KMS-11 (cell line): ENCODE measurements around the gene CERS6.

Source experiments
- H2AFZ ChIP-seq: fragments of 200-600 bp; sonication (generic); 2 replicates; pipeline ENCODE4 v1.6.1; 2016; ENCODE audit warnings: antibody characterized with exemption, mixed run types, low read depth
- H3K27ac ChIP-seq: fragments of 200-600 bp; sonication (generic); 2 replicates; pipeline ENCODE4 v1.6.1; 2016; ENCODE audit warnings: mild to moderate bottlenecking, mixed run types
- H3K27me3 ChIP-seq: fragments of 200-600 bp; sonication (generic); 2 replicates; pipeline ENCODE4 v1.6.1; 2017; ENCODE audit warnings: mild to moderate bottlenecking, low read depth, mixed run types, moderate library complexity; ENCODE audit not compliant: insufficient read depth
- H3K36me3 ChIP-seq: fragments of 200-600 bp; sonication (generic); 2 replicates; pipeline ENCODE4 v1.6.1; 2017; ENCODE audit warnings: mild to moderate bottlenecking, mixed run types; ENCODE audit not compliant: insufficient read depth
- H3K4me1 ChIP-seq: fragments of 200-600 bp; sonication (generic); 2 replicates; pipeline ENCODE4 v1.6.1; 2016; ENCODE audit warnings: mild to moderate bottlenecking, low read depth, mixed run types; ENCODE audit not compliant: poor library complexity, severe bottlenecking
- H3K4me2 ChIP-seq: fragments of 200-600 bp; sonication (generic); 2 replicates; pipeline ENCODE4 v1.7.0; 2016; ENCODE audit warnings: mild to moderate bottlenecking, mixed run types
- H3K4me3 ChIP-seq: fragments of 200-600 bp; sonication (generic); IDR thresholded peaks from 2 replicates; pipeline ENCODE4 v1.6.1; 2017; ENCODE audit warnings: low read depth, low read length, mixed read lengths; ENCODE audit not compliant: insufficient read depth
- H3K79me2 ChIP-seq: fragments of 200-600 bp; sonication (generic); 2 replicates; pipeline ENCODE4 v1.6.1; 2016; ENCODE audit warnings: low read depth, mixed run types; ENCODE audit not compliant: insufficient read depth
- H3K9ac ChIP-seq: fragments of 200-600 bp; sonication (generic); 2 replicates; pipeline ENCODE4 v1.6.1; 2016; ENCODE audit warnings: mild to moderate bottlenecking, mixed run types
- H4K20me1 ChIP-seq: fragments of 200-600 bp; sonication (generic); 2 replicates; pipeline ENCODE4 v1.6.1; 2016; ENCODE audit warnings: mild to moderate bottlenecking, mixed run types; ENCODE audit not compliant: insufficient read depth
- TF ChIP-seq, protein P1 (sequence below): fragments of 200-600 bp; sonication (generic); conservative IDR thresholded peaks from 2 replicates; pipeline ENCODE4 v1.6.1; 2017; ENCODE audit warnings: low read depth, mild to moderate bottlenecking, antibody characterized with exemption, low read length, moderate library complexity, mixed read lengths

Gene CERS6

GRCh38 chr2:168729455-168729854 lies 273.4 kb downstream of the CERS6 start:
- TF ChIP-seq, protein P1, sequence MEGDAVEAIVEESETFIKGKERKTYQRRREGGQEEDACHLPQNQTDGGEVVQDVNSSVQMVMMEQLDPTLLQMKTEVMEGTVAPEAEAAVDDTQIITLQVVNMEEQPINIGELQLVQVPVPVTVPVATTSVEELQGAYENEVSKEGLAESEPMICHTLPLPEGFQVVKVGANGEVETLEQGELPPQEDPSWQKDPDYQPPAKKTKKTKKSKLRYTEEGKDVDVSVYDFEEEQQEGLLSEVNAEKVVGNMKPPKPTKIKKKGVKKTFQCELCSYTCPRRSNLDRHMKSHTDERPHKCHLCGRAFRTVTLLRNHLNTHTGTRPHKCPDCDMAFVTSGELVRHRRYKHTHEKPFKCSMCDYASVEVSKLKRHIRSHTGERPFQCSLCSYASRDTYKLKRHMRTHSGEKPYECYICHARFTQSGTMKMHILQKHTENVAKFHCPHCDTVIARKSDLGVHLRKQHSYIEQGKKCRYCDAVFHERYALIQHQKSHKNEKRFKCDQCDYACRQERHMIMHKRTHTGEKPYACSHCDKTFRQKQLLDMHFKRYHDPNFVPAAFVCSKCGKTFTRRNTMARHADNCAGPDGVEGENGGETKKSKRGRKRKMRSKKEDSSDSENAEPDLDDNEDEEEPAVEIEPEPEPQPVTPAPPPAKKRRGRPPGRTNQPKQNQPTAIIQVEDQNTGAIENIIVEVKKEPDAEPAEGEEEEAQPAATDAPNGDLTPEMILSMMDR: no peak

GRCh38 chr2:168730344-168730743 lies 274.3 kb downstream of the CERS6 start:
- no peaks in the 10 kb centered on the region for H3K79me2 ChIP-seq
- TF ChIP-seq, protein P1: no peak
- no peak overlapping the region for H3K27ac ChIP-seq

More at GRCh38 chr2:168729455-168729854, 273.4 kb downstream of the CERS6 start:
- Histone ChIP-seq H3K79me2 (no peaks in the 10 kb centered on the region), H3K4me2 (no peak overlapping the region), H3K27ac (no peak overlapping the region), H3K4me1 (no peaks in the 10 kb centered on the region), H3K36me3 (no peaks in the 10 kb centered on the region), H3K27me3 (no peaks in the 10 kb centered on the region), H4K20me1 (no peaks in the 10 kb centered on the region), H2AFZ (no peak overlapping the region), H3K9ac (no peak overlapping the region), H3K4me3 (no peak overlapping the region)

DNA sequence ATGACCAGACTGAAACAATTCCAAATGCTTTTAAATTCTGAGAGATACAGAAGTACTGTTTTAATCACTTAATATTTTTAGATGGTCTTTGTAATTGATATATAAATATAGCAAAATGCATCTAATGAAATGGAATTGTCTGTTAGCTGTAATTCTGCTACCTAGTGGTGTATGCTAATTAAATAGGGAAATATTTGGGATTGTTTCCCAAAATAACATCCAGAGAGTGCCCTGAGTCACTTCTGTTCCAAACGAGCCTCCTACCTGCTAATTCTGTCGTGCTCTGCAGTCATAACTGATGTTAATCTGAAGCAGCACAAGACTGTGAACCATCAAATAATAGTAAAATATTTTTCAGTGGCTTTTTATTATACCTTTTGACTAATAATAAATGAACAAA lies 274.9 kb downstream of the CERS6 start:
- no peaks in the 10 kb centered on the region for H3K27me3 ChIP-seq
- H3K27ac ChIP-seq: no peak overlapping the region
- no peaks in the 10 kb centered on the region for H3K4me1 ChIP-seq
- H3K9ac ChIP-seq: no peak overlapping the region
- no peaks in the 10 kb centered on the region for H3K36me3 ChIP-seq
- H3K4me2 ChIP-seq: no peak overlapping the region
- H4K20me1 ChIP-seq: no peaks in the 10 kb centered on the region
- H3K79me2 ChIP-seq: no peaks in the 10 kb centered on the region
- H2AFZ ChIP-seq: no peak overlapping the region
- no peak overlapping the region for H3K4me3 ChIP-seq
- TF ChIP-seq, protein P1: no peak

More at GRCh38 chr2:168730344-168730743, 274.3 kb downstream of the CERS6 start:
- Histone ChIP-seq H3K36me3 (no peaks in the 10 kb centered on the region), H3K9ac (no peak overlapping the region), H3K27me3 (no peaks in the 10 kb centered on the region), H3K4me3 (no peak overlapping the region), H3K4me2 (no peak overlapping the region), H4K20me1 (no peaks in the 10 kb centered on the region), H3K4me1 (no peaks in the 10 kb centered on the region), H2AFZ (no peak overlapping the region)

- H3K9ac ChIP-seq: no peak overlapping the region
- no peaks in the 10 kb centered on the region for H3K4me1 ChIP-seq
- TF ChIP-seq, protein P1: no peak
- no peak overlapping the region for H3K4me2 ChIP-seq
- H3K79me2 ChIP-seq: no peaks in the 10 kb centered on the region
- no peak overlapping the region for H3K4me3 ChIP-seq
- no peak overlapping the region for H3K27ac ChIP-seq
- H4K20me1 ChIP-seq: no peaks in the 10 kb centered on the region
- no peaks in the 10 kb centered on the region for H3K36me3 ChIP-seq
- no peak overlapping the region for H2AFZ ChIP-seq
- no peaks in the 10 kb centered on the region for H3K27me3 ChIP-seq
Measured at GRCh38 chr2:168731616-168732015, 275.5 kb downstream of the CERS6 start.

- no peaks in the 10 kb centered on the region for H3K4me1 ChIP-seq
- no peaks in the 10 kb centered on the region for H3K79me2 ChIP-seq
- no peaks in the 10 kb centered on the region for H3K36me3 ChIP-seq
- H4K20me1 ChIP-seq: no peaks in the 10 kb centered on the region
- H3K27ac ChIP-seq: no peak overlapping the region
- no peaks in the 10 kb centered on the region for H3K27me3 ChIP-seq
- H2AFZ ChIP-seq: no peak overlapping the region
- no peak overlapping the region for H3K4me2 ChIP-seq
- TF ChIP-seq, protein P1: no peak
- H3K4me3 ChIP-seq: no peak overlapping the region
- H3K9ac ChIP-seq: no peak overlapping the region
Measured at GRCh38 chr2:168732100-168732499, 276.0 kb downstream of the CERS6 start.
